SK-N-SH (cell line): ENCODE data around the gene CEP57L1. TPM values are rescaled to one million over a fixed set of nuclear protein-coding genes. Genes with fewer than 3 reads are reported as not detected.
A peak's percentile ranks its signal among the peaks of the same experiment; 100 is the strongest.

Experiments
- CTCF ChIA-PET: fragments of 300-600, 350-600 bp; formaldehyde crosslinking; extraction: SDS; loops from one replicate; lab custom pipeline; 2021; lab: Yijun Ruan, JAX
- POLR2A ChIA-PET: fragments of 350-600 bp; sonication (Branson Sonifier 250); formaldehyde crosslinking; extraction: SDS; loops from one replicate; lab custom pipeline; 2020; ENCODE audit warnings: antibody characterized with exemption, inconsistent platforms; lab: Yijun Ruan, JAX
- DNase-seq: peaks from one replicate; pipeline ENCODE4 v3.0.0; 2012
- H2AFZ ChIP-seq: fragments of 200-600 bp; sonication (generic); 2 replicates; pipeline ENCODE4 v1.8.1; 2016; ENCODE audit warnings: antibody characterized with exemption, mild to moderate bottlenecking, low read depth
- H3F3A ChIP-seq: fragments of 200-600 bp; sonication (generic); replicated peaks from 2 replicates; pipeline ENCODE3; 2016; ENCODE audit warnings: antibody characterized with exemption, mild to moderate bottlenecking; ENCODE audit not compliant: insufficient read depth
- H3K27ac ChIP-seq, 2 experiments: fragments of 200-500 bp in 1 of 2; fragments of 200-600 bp in 1 of 2; sonication (Bioruptor generic) in 1 of 2; sonication (generic), shearing (Covaris generic) in 1 of 2; 2 replicates each; pipeline versions ENCODE4 v1.5.1 to v1.6.1; 2014 to 2016; ENCODE audit warnings: low read depth in 2 of 2, inconsistent platforms in 1 of 2, low read length in 1 of 2, mild to moderate bottlenecking in 1 of 2, mixed read lengths in 1 of 2
- H3K27me3 ChIP-seq: fragments of 200-600 bp; sonication (generic), shearing (Covaris generic); 2 replicates; pipeline ENCODE4 v1.6.1; 2016; ENCODE audit warnings: mixed run types; ENCODE audit not compliant: insufficient read depth
- H3K36me3 ChIP-seq, 2 experiments: fragments of 200-500 bp in 1 of 2; fragments of 200-600 bp in 1 of 2; sonication (Bioruptor generic) in 1 of 2; sonication (generic) in 1 of 2; replicated peaks in 1 of 2; 2 replicates each; pipeline versions ENCODE3 to v1.5.1; 2014 to 2016; ENCODE audit warnings: low read length in 1 of 2, mild to moderate bottlenecking in 1 of 2; ENCODE audit not compliant: insufficient read depth in 2 of 2, control insufficient read depth in 1 of 2
- H3K4me1 ChIP-seq, 2 experiments: fragments of 200-500 bp in 1 of 2; fragments of 200-600 bp in 1 of 2; sonication (Bioruptor generic) in 1 of 2; sonication (generic), shearing (Covaris generic) in 1 of 2; 2 replicates each; pipeline versions ENCODE4 v1.5.1 to v1.6.1; 2014 to 2016; ENCODE audit warnings: low read depth in 1 of 2, low read length in 1 of 2, mixed run types in 1 of 2; ENCODE audit not compliant: insufficient read depth in 2 of 2, control insufficient read depth in 1 of 2
- H3K4me2 ChIP-seq: fragments of 200-600 bp; sonication (generic), shearing (Covaris generic); 2 replicates; pipeline ENCODE4 v1.6.1; 2017; ENCODE audit warnings: mixed run types
- H3K4me3 ChIP-seq, 2 experiments: fragments of 200-500 bp in 1 of 2; fragments of 200-600 bp in 1 of 2; sonication (Bioruptor generic) in 1 of 2; sonication (generic), shearing (Covaris generic) in 1 of 2; 2 replicates each; pipeline versions ENCODE4 v1.5.1 to v1.8.1; 2014 to 2016; ENCODE audit warnings: low read depth in 2 of 2, inconsistent platforms in 1 of 2, low read length in 1 of 2, mild to moderate bottlenecking in 1 of 2, mixed read lengths in 1 of 2, moderate library complexity in 1 of 2
- H3K79me2 ChIP-seq: fragments of 200-600 bp; sonication (generic); 2 replicates; pipeline ENCODE4 v1.8.1; 2017; ENCODE audit warnings: mild to moderate bottlenecking; ENCODE audit not compliant: insufficient read depth
- H3K9ac ChIP-seq: fragments of 200-600 bp; sonication (generic); 2 replicates; pipeline ENCODE4 v1.6.1; 2017; ENCODE audit warnings: mixed run types
- H3K9me2 ChIP-seq: fragments of 200-600 bp; sonication (generic); 2 replicates; pipeline ENCODE4 v1.6.1; 2017; ENCODE audit warnings: mixed run types
- H3K9me3 ChIP-seq: fragments of 200-600 bp; sonication (generic); 2 replicates; pipeline ENCODE4 v1.6.1; 2017; ENCODE audit warnings: mixed run types, mild to moderate bottlenecking, moderate library complexity
- H4K20me1 ChIP-seq: fragments of 200-600 bp; sonication (generic); 2 replicates; pipeline ENCODE4 v1.6.1; 2017; ENCODE audit warnings: mild to moderate bottlenecking, mixed run types; ENCODE audit not compliant: insufficient read depth
- ELF1 ChIP-seq: IDR thresholded peaks from 2 replicates; pipeline ENCODE4 v1.4.0; 2012
- FOXJ3 ChIP-seq: sonication (generic); formaldehyde crosslinking; IDR thresholded peaks from 2 replicates; pipeline ENCODE4 v1.5.1; 2020; ENCODE audit warnings: mild to moderate bottlenecking, missing genetic modification reagents
- FOXM1 ChIP-seq: IDR thresholded peaks from 2 replicates; pipeline ENCODE4 v1.4.0; 2012; ENCODE audit warnings: low read depth, mild to moderate bottlenecking
- JUND ChIP-seq: IDR thresholded peaks from 2 replicates; pipeline ENCODE4 v1.4.0; 2012
- MEF2A ChIP-seq: IDR thresholded peaks from 2 replicates; pipeline ENCODE4 v1.4.0; 2012; ENCODE audit warnings: low read depth, borderline replicate concordance
- MXI1 ChIP-seq: IDR thresholded peaks from 2 replicates; pipeline ENCODE4 v1.6.1; 2012; ENCODE audit warnings: mild to moderate bottlenecking, low read depth, low read length, improper control_type of control experiment
- PBX3 ChIP-seq: IDR thresholded peaks from 2 replicates; pipeline ENCODE4; 2012
- POLR2AphosphoS5 ChIP-seq: IDR thresholded peaks from 2 replicates; pipeline ENCODE4 v1.6.1; 2012; ENCODE audit warnings: low read depth, low read length
- TAF1 ChIP-seq: IDR thresholded peaks from 2 replicates; pipeline ENCODE4 v1.6.1; 2012; ENCODE audit warnings: low read depth, mild to moderate bottlenecking, low read length, moderate library complexity, borderline replicate concordance
- TCF12 ChIP-seq: IDR thresholded peaks from 2 replicates; pipeline ENCODE4 v1.4.0; 2012
- TEAD4 ChIP-seq: IDR thresholded peaks from 2 replicates; pipeline ENCODE4 v1.4.0; 2012; ENCODE audit warnings: mild to moderate bottlenecking, borderline replicate concordance; ENCODE audit not compliant: insufficient read depth
- WGBS: methylation state at CpG from one replicate; pipeline ENCODE4 v1.1.6; 2017; ENCODE audit warnings: low lambda C conversion rate; 5-methylcytosine and 5-hydroxymethylcytosine counted together
- polyA plus RNA-seq, 3 experiments: library from polyadenylated mRNA; depleted of rRNA; stranded (reverse); fragments of >200 nt; gene quantifications; 2 replicates each; pipeline ENCODE4 v1.2.3, GENCODE V29; 2012
- TF ChIP-seq, protein P1 (sequence below): fragments of 150-350 bp; IDR thresholded peaks from 2 replicates; pipeline ENCODE4 v1.6.1; 2016; ENCODE audit warnings: mild to moderate bottlenecking, low read depth, low read length
- TF ChIP-seq, protein P2 (sequence below): IDR thresholded peaks from 2 replicates; pipeline ENCODE4 v1.4.0; 2012; ENCODE audit warnings: low read depth, borderline replicate concordance
- TF ChIP-seq, protein P3 (sequence below): fragments of 150-350 bp; IDR thresholded peaks from 2 replicates; pipeline ENCODE4 v1.6.1; 2017; ENCODE audit warnings: antibody characterized with exemption, low read length, low read depth, borderline replicate concordance
- TF ChIP-seq, protein P4 (sequence below): IDR thresholded peaks from 2 replicates; pipeline ENCODE4 v1.6.1; 2012; ENCODE audit warnings: mild to moderate bottlenecking, low read depth, low read length, moderate library complexity

CEP57L1 gene
- polyA plus RNA-seq, 1 of the 3 experiments (the other 2 are of a cell fraction) = 7.3 TPM

DNA sequence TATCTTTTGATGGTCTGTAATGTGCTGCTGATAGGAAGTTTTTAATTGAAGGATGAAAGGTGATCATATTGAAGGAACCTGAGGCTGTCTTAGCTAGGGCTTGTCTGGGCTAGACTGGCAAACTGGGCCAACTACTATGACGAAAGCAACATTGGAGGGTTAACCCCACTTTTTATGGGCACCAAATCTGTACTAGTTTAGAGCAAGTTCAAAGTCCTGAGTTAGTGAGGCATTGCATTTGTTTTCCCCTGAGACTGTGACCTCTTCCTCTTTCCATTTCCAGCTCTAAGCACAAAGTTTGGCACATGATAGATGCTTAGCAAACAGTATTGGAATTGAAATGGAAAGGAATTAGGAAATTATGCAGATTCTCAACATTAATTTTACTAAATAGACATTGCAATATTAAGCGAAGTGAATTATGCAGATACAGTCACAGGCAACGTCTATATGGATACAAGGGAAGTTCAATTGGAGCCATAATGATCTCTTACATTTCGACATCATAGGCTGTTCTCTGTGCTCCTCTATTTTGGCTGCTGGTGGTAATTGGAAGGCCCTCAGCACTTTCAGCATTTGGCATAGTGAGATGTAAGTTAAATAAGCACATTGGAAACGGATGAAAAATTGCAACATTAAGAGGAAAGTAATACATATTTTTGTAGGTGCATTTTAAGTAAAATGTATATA, 22.2 kb downstream of the CEP57L1 start:
- Histone ChIP-seq H3K4me1 (peaks cover 6 to 25% of the 10 kb centered on the region in 2 experiments; a peak in 3 of 4 replicates), H3K27me3 (no peaks in the 10 kb centered on the region), H3K79me2 (peaks cover 44% of the 10 kb centered on the region), H3K4me3 (no peak overlapping the region), H3K27ac (peak overlapping the region in 1 of 2 experiments; percentile 18; a peak in 2 of 4 replicates), H3K9ac (no peak overlapping the region), H4K20me1 (no peaks in the 10 kb centered on the region), H3K9me2 (no peaks in the 10 kb centered on the region), H3K4me2 (no peak overlapping the region), H3K36me3 (no peaks in the 10 kb centered on the region), H3F3A (no peaks in the 10 kb centered on the region), H2AFZ (no peak overlapping the region), H3K9me3 (no peaks in the 10 kb centered on the region)
- ChIA-PET CTCF (interaction anchor here (1.0 kb wide), 1 partner anchor 10 kb away, joined by 3 read pairs; no protein-coding TSS in a partner anchor), POLR2A (interaction anchor here (1.0 kb wide), 1 partner anchor 23 kb away, joined by 3 read pairs; the partner anchor contains the start of gene SESN1)
- no peak for DNase-seq
- TF ChIP-seq TAF1 (no peak), FOXJ3 (CRISPR knock-in tag) (no peak), JUND (no peak), ELF1 (no peak), FOXM1 (no peak), TEAD4 (no peak), MEF2A (no peak), PBX3 (no peak), MXI1 (no peak), POLR2AphosphoS5 (no peak), TCF12 (no peak)
- TF ChIP-seq, protein P1, sequence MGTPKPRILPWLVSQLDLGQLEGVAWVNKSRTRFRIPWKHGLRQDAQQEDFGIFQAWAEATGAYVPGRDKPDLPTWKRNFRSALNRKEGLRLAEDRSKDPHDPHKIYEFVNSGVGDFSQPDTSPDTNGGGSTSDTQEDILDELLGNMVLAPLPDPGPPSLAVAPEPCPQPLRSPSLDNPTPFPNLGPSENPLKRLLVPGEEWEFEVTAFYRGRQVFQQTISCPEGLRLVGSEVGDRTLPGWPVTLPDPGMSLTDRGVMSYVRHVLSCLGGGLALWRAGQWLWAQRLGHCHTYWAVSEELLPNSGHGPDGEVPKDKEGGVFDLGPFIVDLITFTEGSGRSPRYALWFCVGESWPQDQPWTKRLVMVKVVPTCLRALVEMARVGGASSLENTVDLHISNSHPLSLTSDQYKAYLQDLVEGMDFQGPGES = no peak
- TF ChIP-seq, protein P2, sequence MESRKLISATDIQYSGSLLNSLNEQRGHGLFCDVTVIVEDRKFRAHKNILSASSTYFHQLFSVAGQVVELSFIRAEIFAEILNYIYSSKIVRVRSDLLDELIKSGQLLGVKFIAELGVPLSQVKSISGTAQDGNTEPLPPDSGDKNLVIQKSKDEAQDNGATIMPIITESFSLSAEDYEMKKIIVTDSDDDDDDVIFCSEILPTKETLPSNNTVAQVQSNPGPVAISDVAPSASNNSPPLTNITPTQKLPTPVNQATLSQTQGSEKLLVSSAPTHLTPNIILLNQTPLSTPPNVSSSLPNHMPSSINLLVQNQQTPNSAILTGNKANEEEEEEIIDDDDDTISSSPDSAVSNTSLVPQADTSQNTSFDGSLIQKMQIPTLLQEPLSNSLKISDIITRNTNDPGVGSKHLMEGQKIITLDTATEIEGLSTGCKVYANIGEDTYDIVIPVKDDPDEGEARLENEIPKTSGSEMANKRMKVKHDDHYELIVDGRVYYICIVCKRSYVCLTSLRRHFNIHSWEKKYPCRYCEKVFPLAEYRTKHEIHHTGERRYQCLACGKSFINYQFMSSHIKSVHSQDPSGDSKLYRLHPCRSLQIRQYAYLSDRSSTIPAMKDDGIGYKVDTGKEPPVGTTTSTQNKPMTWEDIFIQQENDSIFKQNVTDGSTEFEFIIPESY = no peak
- TF ChIP-seq, protein P3, sequence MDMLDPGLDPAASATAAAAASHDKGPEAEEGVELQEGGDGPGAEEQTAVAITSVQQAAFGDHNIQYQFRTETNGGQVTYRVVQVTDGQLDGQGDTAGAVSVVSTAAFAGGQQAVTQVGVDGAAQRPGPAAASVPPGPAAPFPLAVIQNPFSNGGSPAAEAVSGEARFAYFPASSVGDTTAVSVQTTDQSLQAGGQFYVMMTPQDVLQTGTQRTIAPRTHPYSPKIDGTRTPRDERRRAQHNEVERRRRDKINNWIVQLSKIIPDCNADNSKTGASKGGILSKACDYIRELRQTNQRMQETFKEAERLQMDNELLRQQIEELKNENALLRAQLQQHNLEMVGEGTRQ = no peak
- TF ChIP-seq, protein P4, sequence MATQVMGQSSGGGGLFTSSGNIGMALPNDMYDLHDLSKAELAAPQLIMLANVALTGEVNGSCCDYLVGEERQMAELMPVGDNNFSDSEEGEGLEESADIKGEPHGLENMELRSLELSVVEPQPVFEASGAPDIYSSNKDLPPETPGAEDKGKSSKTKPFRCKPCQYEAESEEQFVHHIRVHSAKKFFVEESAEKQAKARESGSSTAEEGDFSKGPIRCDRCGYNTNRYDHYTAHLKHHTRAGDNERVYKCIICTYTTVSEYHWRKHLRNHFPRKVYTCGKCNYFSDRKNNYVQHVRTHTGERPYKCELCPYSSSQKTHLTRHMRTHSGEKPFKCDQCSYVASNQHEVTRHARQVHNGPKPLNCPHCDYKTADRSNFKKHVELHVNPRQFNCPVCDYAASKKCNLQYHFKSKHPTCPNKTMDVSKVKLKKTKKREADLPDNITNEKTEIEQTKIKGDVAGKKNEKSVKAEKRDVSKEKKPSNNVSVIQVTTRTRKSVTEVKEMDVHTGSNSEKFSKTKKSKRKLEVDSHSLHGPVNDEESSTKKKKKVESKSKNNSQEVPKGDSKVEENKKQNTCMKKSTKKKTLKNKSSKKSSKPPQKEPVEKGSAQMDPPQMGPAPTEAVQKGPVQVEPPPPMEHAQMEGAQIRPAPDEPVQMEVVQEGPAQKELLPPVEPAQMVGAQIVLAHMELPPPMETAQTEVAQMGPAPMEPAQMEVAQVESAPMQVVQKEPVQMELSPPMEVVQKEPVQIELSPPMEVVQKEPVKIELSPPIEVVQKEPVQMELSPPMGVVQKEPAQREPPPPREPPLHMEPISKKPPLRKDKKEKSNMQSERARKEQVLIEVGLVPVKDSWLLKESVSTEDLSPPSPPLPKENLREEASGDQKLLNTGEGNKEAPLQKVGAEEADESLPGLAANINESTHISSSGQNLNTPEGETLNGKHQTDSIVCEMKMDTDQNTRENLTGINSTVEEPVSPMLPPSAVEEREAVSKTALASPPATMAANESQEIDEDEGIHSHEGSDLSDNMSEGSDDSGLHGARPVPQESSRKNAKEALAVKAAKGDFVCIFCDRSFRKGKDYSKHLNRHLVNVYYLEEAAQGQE = no peak
- WGBS = 96% methylated on average over 5 of the region's 5 CpGs
